C4-2B (cell line): ENCODE measurements around the gene TRIM2.

Experiments used
- ZFX ChIP-seq: fragments of 450-650 bp; IDR thresholded peaks from 2 replicates; pipeline ENCODE4 v1.6.1; 2017
- TF ChIP-seq, protein P1 (sequence below): fragments of 450-650 bp; conservative IDR thresholded peaks from 2 replicates; pipeline ENCODE4 v1.5.1; 2017; ENCODE audit warnings: mild to moderate bottlenecking

DNA sequence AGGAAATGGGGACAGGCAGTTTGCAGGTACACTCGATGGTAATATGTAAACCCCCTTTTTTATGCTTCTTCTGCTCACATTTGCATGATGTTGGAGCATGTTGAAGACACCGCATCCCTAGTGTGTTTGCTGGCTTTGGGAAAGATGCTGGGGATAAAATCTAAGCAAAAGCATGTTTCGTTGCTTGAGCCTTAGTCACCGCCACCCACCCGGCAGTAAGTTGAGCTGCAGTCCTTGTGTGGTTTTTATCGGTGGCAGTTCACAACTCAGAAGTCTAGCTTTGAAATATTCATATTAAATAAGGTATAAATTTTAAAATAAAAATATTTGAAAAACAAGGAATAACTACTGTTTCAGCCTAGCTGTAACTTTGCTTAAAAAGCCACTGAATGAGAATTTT lies 118.5 kb downstream of the TRIM2 start:
- TF ChIP-seq, protein P1, sequence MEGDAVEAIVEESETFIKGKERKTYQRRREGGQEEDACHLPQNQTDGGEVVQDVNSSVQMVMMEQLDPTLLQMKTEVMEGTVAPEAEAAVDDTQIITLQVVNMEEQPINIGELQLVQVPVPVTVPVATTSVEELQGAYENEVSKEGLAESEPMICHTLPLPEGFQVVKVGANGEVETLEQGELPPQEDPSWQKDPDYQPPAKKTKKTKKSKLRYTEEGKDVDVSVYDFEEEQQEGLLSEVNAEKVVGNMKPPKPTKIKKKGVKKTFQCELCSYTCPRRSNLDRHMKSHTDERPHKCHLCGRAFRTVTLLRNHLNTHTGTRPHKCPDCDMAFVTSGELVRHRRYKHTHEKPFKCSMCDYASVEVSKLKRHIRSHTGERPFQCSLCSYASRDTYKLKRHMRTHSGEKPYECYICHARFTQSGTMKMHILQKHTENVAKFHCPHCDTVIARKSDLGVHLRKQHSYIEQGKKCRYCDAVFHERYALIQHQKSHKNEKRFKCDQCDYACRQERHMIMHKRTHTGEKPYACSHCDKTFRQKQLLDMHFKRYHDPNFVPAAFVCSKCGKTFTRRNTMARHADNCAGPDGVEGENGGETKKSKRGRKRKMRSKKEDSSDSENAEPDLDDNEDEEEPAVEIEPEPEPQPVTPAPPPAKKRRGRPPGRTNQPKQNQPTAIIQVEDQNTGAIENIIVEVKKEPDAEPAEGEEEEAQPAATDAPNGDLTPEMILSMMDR = no peak
- TF ChIP-seq ZFX = no peak
